H9 (cell line): ENCODE data around the gene UBA1. TPM values are rescaled to one million over a fixed set of nuclear protein-coding genes. Genes with fewer than 3 reads are reported as not detected.

Experiments
- DNase-seq: peaks from one replicate; pipeline ENCODE4 v3.0.0-alpha.2; 2017
- H2AFZ ChIP-seq: one replicate; pipeline ENCODE4 v1.6.1; 2013; ENCODE audit warnings: mild to moderate bottlenecking, low read length, control low read depth, moderate library complexity
- H2AK5ac ChIP-seq: 2 replicates; pipeline ENCODE4 v1.6.1; 2013; ENCODE audit warnings: low read length, control low read depth, mixed read lengths; ENCODE audit not compliant: insufficient read length
- H2BK120ac ChIP-seq: one replicate; pipeline ENCODE4 v1.6.1; 2013; ENCODE audit warnings: low read depth, mild to moderate bottlenecking, low read length, control low read depth, inconsistent platforms; ENCODE audit not compliant: poor library complexity, severe bottlenecking
- H2BK12ac ChIP-seq: 2 replicates; pipeline ENCODE4 v1.6.1; 2013; ENCODE audit warnings: low read length, control low read depth, mixed read lengths, low read depth; ENCODE audit not compliant: insufficient read length
- H2BK15ac ChIP-seq: 2 replicates; pipeline ENCODE4 v1.6.1; 2013; ENCODE audit warnings: low read depth, low read length, control low read depth
- H2BK20ac ChIP-seq: one replicate; pipeline ENCODE4 v1.6.1; 2013; ENCODE audit warnings: low read depth, mild to moderate bottlenecking, low read length, control low read depth, inconsistent platforms; ENCODE audit not compliant: poor library complexity, severe bottlenecking
- H2BK5ac ChIP-seq: 2 replicates; pipeline ENCODE4 v1.6.1; 2013; ENCODE audit warnings: low read length, control low read depth, mixed read lengths; ENCODE audit not compliant: insufficient read length
- H3K14ac ChIP-seq: 2 replicates; pipeline ENCODE4 v1.6.1; 2013; ENCODE audit warnings: low read length, control low read depth; ENCODE audit not compliant: insufficient read depth
- H3K18ac ChIP-seq: 2 replicates; pipeline ENCODE4 v1.6.1; 2013; ENCODE audit warnings: low read depth, mild to moderate bottlenecking, mixed read lengths, low read length, control low read depth; ENCODE audit not compliant: insufficient read length
- H3K23ac ChIP-seq: 2 replicates; pipeline ENCODE4 v1.6.1; 2013; ENCODE audit warnings: low read length, control low read depth, mixed read lengths, low read depth; ENCODE audit not compliant: insufficient read length
- H3K23me2 ChIP-seq: 2 replicates; pipeline ENCODE4 v1.6.1; 2013; ENCODE audit warnings: low read depth, mild to moderate bottlenecking, mixed read lengths, low read length, control low read depth; ENCODE audit not compliant: insufficient read length, poor library complexity, severe bottlenecking
- H3K27ac ChIP-seq: 2 replicates; pipeline ENCODE4 v1.5.1; 2013; ENCODE audit warnings: low read length, control low read depth, mixed read lengths, low read depth; ENCODE audit not compliant: insufficient read length
- H3K27me3 ChIP-seq: 2 replicates; pipeline ENCODE4 v1.6.1; 2013; ENCODE audit warnings: low read length, control low read depth, inconsistent platforms; ENCODE audit not compliant: insufficient read depth
- H3K4ac ChIP-seq: 2 replicates; pipeline ENCODE4 v1.6.1; 2013; ENCODE audit warnings: low read depth, mild to moderate bottlenecking, control low read depth, inconsistent platforms, low read length, moderate library complexity
- H3K4me1 ChIP-seq: 2 replicates; pipeline ENCODE4 v1.6.1; 2013; ENCODE audit warnings: low read length, control low read depth, inconsistent platforms; ENCODE audit not compliant: insufficient read depth
- H3K4me2 ChIP-seq: 2 replicates; pipeline ENCODE4 v1.6.1; 2013; ENCODE audit warnings: low read length, control low read depth, mixed read lengths; ENCODE audit not compliant: insufficient read length, insufficient read depth
- H3K56ac ChIP-seq: 2 replicates; pipeline ENCODE4 v1.6.1; 2013; ENCODE audit warnings: low read depth, mild to moderate bottlenecking, mixed read lengths, low read length, control low read depth; ENCODE audit not compliant: insufficient read length
- H3K79me1 ChIP-seq: 2 replicates; pipeline ENCODE4 v1.6.1; 2013; ENCODE audit warnings: low read depth, mild to moderate bottlenecking, moderate library complexity, low read length, control low read depth, inconsistent platforms; ENCODE audit not compliant: insufficient read depth, poor library complexity, severe bottlenecking
- H3K79me2 ChIP-seq: 2 replicates; pipeline ENCODE4 v1.6.1; 2013; ENCODE audit warnings: low read length, control low read depth, inconsistent platforms; ENCODE audit not compliant: insufficient read depth
- H3K9ac ChIP-seq: 2 replicates; pipeline ENCODE4 v1.6.1; 2013; ENCODE audit warnings: low read length, control low read depth, mixed read lengths; ENCODE audit not compliant: insufficient read length; ENCODE audit errors: extremely low read depth
- H3K9me3 ChIP-seq: one replicate; pipeline ENCODE4 v1.6.1; 2013; ENCODE audit warnings: low read depth, low read length, inconsistent platforms; ENCODE audit not compliant: control insufficient read depth
- H3T11ph ChIP-seq: one replicate; pipeline ENCODE4 v1.6.1; 2013; ENCODE audit warnings: mild to moderate bottlenecking, low read length, control low read depth, inconsistent platforms
- H4K20me1 ChIP-seq: one replicate; pipeline ENCODE4 v1.6.1; 2013; ENCODE audit not compliant: control insufficient read depth, insufficient read length, insufficient read depth
- H4K5ac ChIP-seq: 2 replicates; pipeline ENCODE4 v1.6.1; 2013; ENCODE audit warnings: low read depth, mild to moderate bottlenecking, mixed read lengths, low read length, control low read depth; ENCODE audit not compliant: insufficient read length
- H4K8ac ChIP-seq: replicated peaks from 2 replicates; pipeline ENCODE4 v1.6.1; 2013; ENCODE audit warnings: low read length, control low read depth, mixed read lengths, low read depth; ENCODE audit not compliant: insufficient read length
- H4K91ac ChIP-seq: 2 replicates; pipeline ENCODE4 v1.6.1; 2013; ENCODE audit warnings: low read depth, mild to moderate bottlenecking, moderate library complexity, mixed read lengths, low read length, control low read depth; ENCODE audit not compliant: insufficient read length
- H3K27ac Mint-ChIP-seq, 3 experiments: 2 replicates in 2 of 3; 3 replicates in 1 of 3; pipeline ENCODE4 v1.8.0; 2020 to 2021; ENCODE audit warnings: mixed read lengths in 3 of 3, mild to moderate bottlenecking in 1 of 3, moderate library complexity in 1 of 3
- H3K27me3 Mint-ChIP-seq: 2 replicates; pipeline ENCODE4 v1.8.0; 2021; ENCODE audit warnings: low read depth, mild to moderate bottlenecking, moderate library complexity, mixed read lengths
- H3K36me3 Mint-ChIP-seq, 3 experiments: 2 replicates in 2 of 3; 3 replicates in 1 of 3; pipeline ENCODE4 v1.8.0; 2020 to 2021; ENCODE audit warnings: low read depth in 3 of 3, mixed read lengths in 3 of 3; ENCODE audit not compliant: insufficient read depth in 1 of 3
- H3K4me1 Mint-ChIP-seq, 2 experiments: 2 replicates each; pipeline ENCODE4 v1.8.0; 2020; ENCODE audit warnings: mixed read lengths in 2 of 2
- H3K4me3 Mint-ChIP-seq, 2 experiments: 2 replicates in 1 of 2; 3 replicates in 1 of 2; pipeline ENCODE4 v1.8.0; 2020 to 2021; ENCODE audit warnings: mild to moderate bottlenecking in 2 of 2, mixed read lengths in 2 of 2, moderate library complexity in 1 of 2
- H3K9me3 Mint-ChIP-seq, 2 experiments: 2 replicates in 1 of 2; 3 replicates in 1 of 2; pipeline ENCODE4 v1.8.0; 2020; ENCODE audit warnings: mild to moderate bottlenecking in 2 of 2, mixed read lengths in 2 of 2, moderate library complexity in 1 of 2
- WGBS: extraction: QIAGEN DNeasy Blood & Tissue Kit; methylation state at CpG from one replicate; pipeline ENCODE4 v1.1.7; 2013; ENCODE audit warnings: missing lambda C conversion rate, low lambda C conversion rate, mixed read lengths; ENCODE audit not compliant: insufficient read length; ENCODE audit errors: extremely low coverage; 5-methylcytosine and 5-hydroxymethylcytosine counted together
- total RNA-seq: library from RNA; stranded (reverse); gene quantifications from 2 replicates; pipeline ENCODE4 v1.2.1, GENCODE V29; 2021
- TF ChIP-seq, protein P1 (sequence below): fragments of 200-600 bp; sonication (generic); conservative IDR thresholded peaks from 3 replicates; pipeline ENCODE4 v1.8.0; 2021; ENCODE audit warnings: antibody characterized with exemption, mild to moderate bottlenecking

The UBA1 gene
- total RNA-seq, 1 experiment from 2014 or later, result 427 TPM

DNA sequence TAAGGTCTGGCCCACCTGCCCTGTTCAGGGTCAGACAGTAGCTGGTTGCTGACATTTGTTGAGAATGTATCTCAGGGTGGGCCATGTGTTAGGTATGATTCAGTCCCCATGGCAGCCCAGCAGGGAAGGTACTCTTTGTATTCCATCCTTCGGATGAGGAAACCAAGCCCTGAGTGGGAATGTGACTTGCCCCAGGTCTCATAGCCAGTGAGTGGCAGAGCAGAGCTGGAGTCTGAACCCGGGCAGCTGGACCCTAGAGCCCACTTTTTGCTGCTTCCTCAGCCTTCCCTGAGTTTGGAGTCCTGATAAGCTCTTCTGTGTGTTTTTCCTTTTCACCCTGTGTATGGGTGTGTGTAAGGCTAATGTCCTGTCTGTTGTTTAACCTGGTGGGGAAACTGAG lies 21.6 kb upstream of the UBA1 start:
- H2AFZ ChIP-seq, result no peak overlapping the region
- H3K9me3 ChIP-seq, result no peaks in the 10 kb centered on the region
- H2BK20ac ChIP-seq, result no peak overlapping the region
- no peak overlapping the region for H2BK120ac ChIP-seq
- TF ChIP-seq, protein P1, sequence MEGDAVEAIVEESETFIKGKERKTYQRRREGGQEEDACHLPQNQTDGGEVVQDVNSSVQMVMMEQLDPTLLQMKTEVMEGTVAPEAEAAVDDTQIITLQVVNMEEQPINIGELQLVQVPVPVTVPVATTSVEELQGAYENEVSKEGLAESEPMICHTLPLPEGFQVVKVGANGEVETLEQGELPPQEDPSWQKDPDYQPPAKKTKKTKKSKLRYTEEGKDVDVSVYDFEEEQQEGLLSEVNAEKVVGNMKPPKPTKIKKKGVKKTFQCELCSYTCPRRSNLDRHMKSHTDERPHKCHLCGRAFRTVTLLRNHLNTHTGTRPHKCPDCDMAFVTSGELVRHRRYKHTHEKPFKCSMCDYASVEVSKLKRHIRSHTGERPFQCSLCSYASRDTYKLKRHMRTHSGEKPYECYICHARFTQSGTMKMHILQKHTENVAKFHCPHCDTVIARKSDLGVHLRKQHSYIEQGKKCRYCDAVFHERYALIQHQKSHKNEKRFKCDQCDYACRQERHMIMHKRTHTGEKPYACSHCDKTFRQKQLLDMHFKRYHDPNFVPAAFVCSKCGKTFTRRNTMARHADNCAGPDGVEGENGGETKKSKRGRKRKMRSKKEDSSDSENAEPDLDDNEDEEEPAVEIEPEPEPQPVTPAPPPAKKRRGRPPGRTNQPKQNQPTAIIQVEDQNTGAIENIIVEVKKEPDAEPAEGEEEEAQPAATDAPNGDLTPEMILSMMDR, result no peak
- no peak overlapping the region for H3K18ac ChIP-seq
- no peak overlapping the region for H3K27ac ChIP-seq
- H3K23ac ChIP-seq, result no peak overlapping the region
- H3K14ac ChIP-seq, result no peak overlapping the region
- H3K4me1 ChIP-seq, result no peaks in the 10 kb centered on the region
- Mint-ChIP-seq H3K27ac (no peak overlapping the region), H3K4me3 (no peak overlapping the region; a peak in 1 of 5 replicates), H3K36me3 (peaks cover 36 to 69% (median 67%) of the 10 kb centered on the region in 3 experiments), H3K4me1 (no peaks in the 10 kb centered on the region), H3K27me3 (no peaks in the 10 kb centered on the region; the same call in 1 of the 2 replicates), H3K9me3 (peaks cover 67 to 84% of the 10 kb centered on the region in 2 experiments)
- no peaks in the 10 kb centered on the region for H4K20me1 ChIP-seq
- no peaks in the 10 kb centered on the region for H3K79me1 ChIP-seq
- H2BK12ac ChIP-seq, result no peak overlapping the region
- no peak overlapping the region for H4K8ac ChIP-seq
- H4K91ac ChIP-seq, result no peak overlapping the region
- H3K23me2 ChIP-seq, result no peaks in the 10 kb centered on the region
- no peaks in the 10 kb centered on the region; the same call in 1 of the 2 replicates for H3K27me3 ChIP-seq
- H3K4me2 ChIP-seq, result no peak overlapping the region
- H3K56ac ChIP-seq, result no peak overlapping the region
- no peak overlapping the region for H2BK5ac ChIP-seq
- no peak overlapping the region for H3K4ac ChIP-seq
- no peak overlapping the region for H4K5ac ChIP-seq
- WGBS, result no CpG with 5 or more reads among the region's 2 CpGs
- H3T11ph ChIP-seq, result no peak overlapping the region
- no peak for DNase-seq
- no peak overlapping the region for H3K9ac ChIP-seq
- H2AK5ac ChIP-seq, result no peak overlapping the region
- H2BK15ac ChIP-seq, result no peak overlapping the region
- H3K79me2 ChIP-seq, result no peaks in the 10 kb centered on the region
